ENCODE results near the gene PDIA2. TPM values are rescaled to one million over a fixed set of nuclear protein-coding genes. Genes with fewer than 3 reads are reported as not detected.

PDIA2 gene
- total RNA-seq, 1 experiment from 2014 or later: not detected

DNA sequence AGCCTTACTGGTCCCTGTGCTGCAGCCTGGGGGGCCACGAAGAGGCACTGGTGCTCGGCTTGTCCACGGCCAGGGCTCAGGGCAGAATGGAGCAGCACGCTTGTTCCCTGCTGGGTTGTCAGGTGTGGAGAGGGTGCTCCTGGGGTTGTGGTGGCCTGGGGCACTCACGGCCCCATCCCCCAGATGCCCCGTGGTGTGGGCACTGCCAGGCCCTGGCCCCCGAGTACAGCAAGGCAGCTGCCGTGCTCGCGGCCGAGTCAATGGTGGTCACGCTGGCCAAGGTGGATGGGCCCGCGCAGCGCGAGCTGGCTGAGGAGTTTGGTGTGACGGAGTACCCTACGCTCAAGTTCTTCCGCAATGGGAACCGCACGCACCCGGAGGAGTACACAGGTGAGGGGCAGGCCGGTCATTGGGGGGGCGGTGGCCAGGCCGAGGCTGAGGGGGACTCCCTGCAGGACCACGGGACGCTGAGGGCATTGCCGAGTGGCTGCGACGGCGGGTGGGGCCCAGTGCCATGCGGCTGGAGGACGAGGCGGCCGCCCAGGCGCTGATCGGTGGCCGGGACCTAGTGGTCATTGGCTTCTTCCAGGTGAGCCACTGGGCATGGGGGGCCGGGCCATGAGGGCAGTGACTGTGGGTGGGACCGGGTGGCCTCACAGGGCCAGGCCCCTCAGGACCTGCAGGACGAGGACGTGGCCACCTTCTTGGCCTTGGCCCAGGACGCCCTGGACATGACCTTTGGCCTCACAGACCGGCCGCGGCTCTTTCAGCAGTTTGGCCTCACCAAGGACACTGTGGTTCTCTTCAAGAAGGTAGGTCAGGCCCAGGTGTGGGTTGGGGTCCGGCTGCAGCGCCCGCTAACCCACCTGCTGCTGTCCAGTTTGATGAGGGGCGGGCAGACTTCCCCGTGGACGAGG lies 1.5 kb downstream of the PDIA2 start:
- H3K9me2 ChIP-seq (replicated peaks; ENCODE audit: low read length): no peaks in the 10 kb centered on the region
- BruUV-seq (replicated peaks): no TSS peak
- no peak overlapping the region for H3K9ac ChIP-seq (ENCODE audit: low read length)
- no peak for TF ChIP-seq EZH2 (IDR thresholded peaks at IDR 0.05; ENCODE audit: low read length, unreplicated experiment)
- TF ChIP-seq EZH2phosphoT487 (IDR thresholded peaks at IDR 0.05; ENCODE audit: borderline replicate concordance, low read length): no peak
- TF ChIP-seq, protein P1, sequence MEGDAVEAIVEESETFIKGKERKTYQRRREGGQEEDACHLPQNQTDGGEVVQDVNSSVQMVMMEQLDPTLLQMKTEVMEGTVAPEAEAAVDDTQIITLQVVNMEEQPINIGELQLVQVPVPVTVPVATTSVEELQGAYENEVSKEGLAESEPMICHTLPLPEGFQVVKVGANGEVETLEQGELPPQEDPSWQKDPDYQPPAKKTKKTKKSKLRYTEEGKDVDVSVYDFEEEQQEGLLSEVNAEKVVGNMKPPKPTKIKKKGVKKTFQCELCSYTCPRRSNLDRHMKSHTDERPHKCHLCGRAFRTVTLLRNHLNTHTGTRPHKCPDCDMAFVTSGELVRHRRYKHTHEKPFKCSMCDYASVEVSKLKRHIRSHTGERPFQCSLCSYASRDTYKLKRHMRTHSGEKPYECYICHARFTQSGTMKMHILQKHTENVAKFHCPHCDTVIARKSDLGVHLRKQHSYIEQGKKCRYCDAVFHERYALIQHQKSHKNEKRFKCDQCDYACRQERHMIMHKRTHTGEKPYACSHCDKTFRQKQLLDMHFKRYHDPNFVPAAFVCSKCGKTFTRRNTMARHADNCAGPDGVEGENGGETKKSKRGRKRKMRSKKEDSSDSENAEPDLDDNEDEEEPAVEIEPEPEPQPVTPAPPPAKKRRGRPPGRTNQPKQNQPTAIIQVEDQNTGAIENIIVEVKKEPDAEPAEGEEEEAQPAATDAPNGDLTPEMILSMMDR (conservative IDR thresholded peaks at IDR 0.05; ENCODE audit: low read depth, low read length): no peak
- H2AFZ ChIP-seq (ENCODE audit: low read length): no peak overlapping the region
- ChIA-PET POLR2A (ENCODE audit: unreplicated experiment) (no interaction called here), CTCF (no interaction called here)
- no peak overlapping the region for H3K4me3 ChIP-seq (ENCODE audit: low read length)
- H3K79me2 ChIP-seq (ENCODE audit: low read length): no peaks in the 10 kb centered on the region
- no peak for DNase-seq
- no peaks in the 10 kb centered on the region for H4K20me1 ChIP-seq (ENCODE audit: low read length)
- H3K9me3 ChIP-seq (ENCODE audit: low read length): no peaks in the 10 kb centered on the region
- no peak overlapping the region for H3K27ac ChIP-seq (ENCODE audit: low read length)
- intact Hi-C loops (cut with micrococcal nuclease): no loop called here
- peaks cover 11% of the 10 kb centered on the region for H3K27me3 ChIP-seq (ENCODE audit: low read length)
- no peaks in the 10 kb centered on the region for H3F3A ChIP-seq (ENCODE audit: low read length, unreplicated experiment)
- no peaks in the 10 kb centered on the region for H3K4me1 ChIP-seq (ENCODE audit: insufficient read depth, low read length)
- H3K4me2 ChIP-seq (ENCODE audit: low read length): no peak overlapping the region
- no peak for ATAC-seq
- H3K36me3 ChIP-seq (ENCODE audit: low read depth, low read length): no peaks in the 10 kb centered on the region; the same call in 1 of the 2 replicates

DNA sequence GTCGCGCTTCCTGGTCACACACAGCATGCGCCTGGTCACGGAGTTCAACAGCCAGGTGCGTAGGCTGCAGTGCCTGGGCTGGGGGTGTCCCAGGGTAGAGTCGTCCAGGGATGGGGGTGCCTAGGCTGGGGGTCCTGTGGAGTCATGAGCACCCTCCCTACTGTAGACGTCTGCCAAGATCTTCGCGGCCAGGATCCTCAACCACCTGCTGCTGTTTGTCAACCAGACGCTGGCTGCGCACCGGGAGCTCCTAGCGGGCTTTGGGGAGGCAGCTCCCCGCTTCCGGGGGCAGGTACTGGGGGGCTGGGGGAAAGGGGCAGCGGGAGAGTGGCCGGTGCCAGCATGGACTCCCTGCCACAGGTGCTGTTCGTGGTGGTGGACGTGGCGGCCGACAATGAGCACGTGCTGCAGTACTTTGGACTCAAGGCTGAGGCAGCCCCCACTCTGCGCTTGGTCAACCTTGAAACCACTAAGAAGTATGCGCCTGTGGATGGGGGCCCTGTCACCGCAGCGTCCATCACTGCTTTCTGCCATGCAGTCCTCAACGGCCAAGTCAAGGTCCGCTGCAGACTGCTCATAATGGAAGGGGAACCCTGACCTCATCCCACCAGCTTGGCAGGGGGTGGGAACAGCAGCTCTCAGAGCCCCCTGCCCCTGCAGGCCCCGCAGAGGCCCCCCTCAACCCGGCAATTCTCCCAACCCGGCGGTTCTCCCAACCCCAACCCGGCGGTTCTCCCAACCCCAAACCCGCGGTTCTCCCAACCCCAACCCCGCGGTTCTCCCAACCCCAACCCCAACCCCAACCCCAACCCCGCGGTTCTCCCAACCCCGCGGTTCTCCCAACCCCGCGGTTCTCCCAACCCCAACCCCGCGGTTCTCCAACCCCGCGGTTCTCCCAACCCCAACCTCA lies 2.4 kb downstream of the PDIA2 start:
- H4K20me1 ChIP-seq (ENCODE audit: low read length): no peaks in the 10 kb centered on the region
- no peaks in the 10 kb centered on the region for H3K79me2 ChIP-seq (ENCODE audit: low read length)
- H3K36me3 ChIP-seq (ENCODE audit: low read depth, low read length): no peaks in the 10 kb centered on the region; the same call in 1 of the 2 replicates
- H3K9me3 ChIP-seq (ENCODE audit: low read length): no peaks in the 10 kb centered on the region
- POLR2A ChIA-PET (ENCODE audit: unreplicated experiment): no interaction called here
- TF ChIP-seq, protein P1 (conservative IDR thresholded peaks at IDR 0.05; ENCODE audit: low read depth, low read length): no peak
- TF ChIP-seq EZH2 (IDR thresholded peaks at IDR 0.05; ENCODE audit: low read length, unreplicated experiment): no peak
- TF ChIP-seq EZH2phosphoT487 (IDR thresholded peaks at IDR 0.05; ENCODE audit: borderline replicate concordance, low read length): no peak
- ATAC-seq (no peak), DNase-seq (no peak)
- H3K9me2 ChIP-seq (replicated peaks; ENCODE audit: low read length): no peaks in the 10 kb centered on the region
- peaks cover 11% of the 10 kb centered on the region for H3K27me3 ChIP-seq (ENCODE audit: low read length)
- CTCF ChIA-PET: no interaction called here
- H3K4me2 ChIP-seq (ENCODE audit: low read length): no peak overlapping the region
- no peak overlapping the region for H3K9ac ChIP-seq (ENCODE audit: low read length)
- no peaks in the 10 kb centered on the region for H3K4me1 ChIP-seq (ENCODE audit: insufficient read depth, low read length)
- no peak overlapping the region for H2AFZ ChIP-seq (ENCODE audit: low read length)
- BruUV-seq (replicated peaks): no TSS peak
- H3K27ac ChIP-seq (ENCODE audit: low read length): no peak overlapping the region
- intact Hi-C loops (cut with micrococcal nuclease): no loop called here
- H3K4me3 ChIP-seq (ENCODE audit: low read length): no peak overlapping the region
- H3F3A ChIP-seq (ENCODE audit: low read length, unreplicated experiment): no peaks in the 10 kb centered on the region

Data from PC-3 (cell line).